ENCODE measurements around the gene TMEM121B. TPM values are rescaled to one million over a fixed set of nuclear protein-coding genes. Genes with fewer than 3 reads are reported as not detected.
"Not testable (repeated sequence)": the region's sequence is repeated elsewhere in the genome, so short reads cannot be mapped to it uniquely, and the experiment has no call there.

The TMEM121B gene
- total and polyA plus RNA-seq, 4 experiments from 2014 or later = 0.12 TPM; not detected in 3

DNA sequence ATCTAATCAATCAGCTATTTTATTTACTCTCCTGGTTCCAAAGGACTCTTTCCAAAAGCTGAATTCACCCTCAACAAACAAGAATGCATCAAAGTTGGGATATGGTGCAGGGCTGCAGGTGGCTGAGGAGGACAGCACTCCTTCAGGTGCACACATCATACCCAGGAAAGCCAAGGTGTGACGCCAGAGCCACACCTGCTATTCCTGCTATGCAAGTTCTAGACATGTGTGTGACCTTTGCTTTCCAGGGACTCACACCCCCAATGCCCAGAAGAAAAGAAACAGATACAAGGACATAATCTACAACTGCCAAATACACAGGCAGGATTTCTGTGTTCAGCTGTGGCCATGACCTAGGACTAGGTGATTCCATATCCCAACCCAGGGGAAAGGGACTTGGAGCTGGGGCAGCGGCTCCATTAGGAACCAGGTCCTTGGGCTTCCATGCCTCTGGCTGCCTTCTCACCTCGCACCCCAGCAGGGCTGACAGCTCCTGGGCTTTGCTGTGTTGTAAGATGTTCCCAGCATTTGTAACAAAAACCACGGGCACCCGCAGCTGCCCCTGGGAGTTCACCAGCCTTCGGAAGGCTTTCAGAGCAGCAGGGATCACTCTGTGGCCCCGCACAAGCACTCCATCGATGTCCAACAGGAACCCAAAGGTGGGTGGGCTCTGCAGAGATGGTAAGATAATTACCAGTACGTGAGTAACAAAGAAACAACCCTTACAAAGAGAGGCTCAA lies 28.1 kb upstream of the TMEM121B start:
- H3K4me3 Mint-ChIP-seq = no peak overlapping the region
- H3K4me1 Mint-ChIP-seq = peaks cover 8 to 21% (median 11%) of the 10 kb centered on the region in 4 donors
- intact Hi-C loops (cut with micrococcal nuclease) = no loop called here
- H3K27ac Mint-ChIP-seq = peak overlapping the region in 1 of 7 donors; percentile 36
- no peaks in the 10 kb centered on the region for H3K27me3 Mint-ChIP-seq
- no peaks in the 10 kb centered on the region for H3K9me3 Mint-ChIP-seq
- peaks cover 13% of the 10 kb centered on the region for H3K36me3 ChIP-seq (ENCODE audit: insufficient read depth, low read length)
- ChIA-PET CTCF (ENCODE audit: partially characterized antibody) (interaction anchor here (1.4 to 1.7 kb wide), 2 partner anchors 23 to 42 kb away, joined by 4 read pairs; no protein-coding TSS in a partner anchor), POLR2A (ENCODE audit: partially characterized antibody) (interaction anchor here (2.5 kb wide), 1 partner anchor 9 kb away, joined by 6 read pairs; no protein-coding TSS in a partner anchor)
- no peaks in the 10 kb centered on the region for H3K9me3 ChIP-seq (ENCODE audit: control insufficient read depth in 1 of 2, low read length in 2 of 2)
- peaks cover 5% of the 10 kb centered on the region for H3K4me1 ChIP-seq (ENCODE audit: insufficient read depth, low read length)
- H3K27me3 ChIP-seq (ENCODE audit: insufficient read depth, low read length) = no peaks in the 10 kb centered on the region
- H3K4me3 ChIP-seq (ENCODE audit: low read length in 2 of 2) = no peak overlapping the region
- H3K27ac ChIP-seq (ENCODE audit: low read depth, low read length) = no peak overlapping the region
- peaks cover 14 to 15% of the 10 kb centered on the region in 2 donors for H3K36me3 Mint-ChIP-seq
- no peak for DNase-seq

DNA sequence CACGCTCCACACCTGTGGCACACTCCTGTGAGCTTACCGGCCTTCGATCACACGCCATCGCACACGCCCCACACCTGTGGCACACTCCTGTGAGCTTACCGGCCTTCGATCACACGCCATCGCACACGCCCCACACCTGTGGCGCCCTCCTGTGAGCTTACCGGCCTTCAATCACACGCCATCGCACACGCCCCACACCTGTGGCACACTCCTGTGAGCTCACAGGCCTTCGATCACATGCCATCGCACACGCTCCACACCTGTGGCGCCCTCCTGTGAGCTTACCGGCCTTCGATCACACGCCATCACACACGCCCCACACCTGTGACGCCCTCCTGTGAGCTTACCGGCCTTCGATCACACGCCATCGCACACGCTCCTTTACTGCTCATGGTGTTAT lies 26.3 kb upstream of the TMEM121B start:
- peak overlapping the region in 1 of 8 donors; percentile 36 for H3K4me3 Mint-ChIP-seq
- DNase-seq; H3K27me3 ChIP-seq (ENCODE audit: insufficient read depth, low read length); H3K27ac ChIP-seq (ENCODE audit: low read depth, low read length); H3K27me3 Mint-ChIP-seq; intact Hi-C loops (cut with micrococcal nuclease); H3K9me3 ChIP-seq (ENCODE audit: control insufficient read depth in 1 of 2, low read length in 2 of 2); H3K9me3 Mint-ChIP-seq; H3K27ac Mint-ChIP-seq; H3K4me1 ChIP-seq (ENCODE audit: insufficient read depth, low read length); CTCF ChIA-PET (ENCODE audit: partially characterized antibody); H3K4me3 ChIP-seq (ENCODE audit: low read length in 2 of 2): not testable (repeated sequence)
- POLR2A ChIA-PET (ENCODE audit: partially characterized antibody) = interaction anchor here (1.3 kb wide), 1 partner anchor 40 kb away, joined by 3 read pairs; no protein-coding TSS in a partner anchor
- H3K36me3 ChIP-seq (ENCODE audit: insufficient read depth, low read length) = peaks cover 13% of the 10 kb centered on the region
- H3K4me1 Mint-ChIP-seq = peaks cover 7 to 10% (median 10%) of the 10 kb centered on the region in 4 donors
- H3K36me3 Mint-ChIP-seq = peaks cover 25 to 28% of the 10 kb centered on the region in 2 donors

DNA sequence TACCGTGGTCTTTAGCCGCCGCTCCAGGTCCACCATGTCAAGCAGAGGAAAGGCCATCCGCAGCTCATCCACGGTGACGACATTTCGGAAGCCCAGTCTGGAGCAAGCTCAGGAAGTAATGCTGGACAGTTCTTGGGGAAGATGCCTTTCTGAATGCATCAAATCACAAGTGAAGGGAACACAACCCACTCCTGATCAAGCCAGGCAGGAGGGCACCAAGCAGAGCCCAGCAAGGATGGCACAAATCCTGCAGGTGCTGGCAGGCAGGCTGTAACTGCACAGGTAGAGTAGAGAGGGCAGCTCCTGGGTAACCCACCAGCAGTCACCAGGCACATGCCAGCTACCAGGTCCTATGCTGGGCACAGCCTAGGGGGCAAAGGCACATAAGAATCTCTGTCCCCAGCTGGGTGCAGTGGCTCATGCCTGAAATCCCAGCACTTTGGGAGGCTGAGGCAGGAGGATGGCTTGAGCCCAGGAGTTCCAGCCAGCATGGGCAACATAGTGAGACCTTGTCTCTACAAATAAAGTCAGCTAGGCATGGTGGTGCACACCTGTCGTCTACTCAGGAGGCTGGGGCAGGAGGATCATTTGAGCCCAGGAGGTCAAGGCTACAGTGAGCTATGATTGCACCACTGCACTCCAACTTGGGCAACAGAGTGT lies 24.0 kb upstream of the TMEM121B start:
- intact Hi-C loops (cut with micrococcal nuclease) = no loop called here

DNA sequence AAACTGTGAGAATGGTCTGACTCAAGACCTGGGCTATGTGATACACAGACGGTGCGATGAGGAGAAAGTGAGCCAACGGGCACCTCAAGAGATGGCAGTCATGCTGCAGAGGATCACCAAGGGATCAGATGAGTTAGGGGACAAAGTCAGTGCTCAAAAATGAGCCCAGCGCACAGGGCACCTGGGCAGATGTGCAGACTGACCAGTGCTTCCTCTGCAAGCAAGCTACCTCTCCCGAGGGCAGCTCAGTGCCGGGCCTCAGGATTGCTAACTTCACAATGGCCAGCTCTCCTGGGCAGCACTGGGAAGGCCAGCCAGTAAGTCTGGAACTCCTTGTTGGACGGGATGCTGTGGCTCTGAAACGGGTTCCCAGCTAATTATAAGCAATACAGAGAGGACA lies 22.7 kb upstream of the TMEM121B start:
- Mint-ChIP-seq H3K4me3 (no peak overlapping the region), H3K9me3 (no peaks in the 10 kb centered on the region), H3K27me3 (no peaks in the 10 kb centered on the region), H3K36me3 (peaks cover 35 to 50% of the 10 kb centered on the region in 2 donors), H3K4me1 (peaks cover 0 to 4% (median 3%) of the 10 kb centered on the region in 4 donors), H3K27ac (peak overlapping the region in 1 of 7 donors; percentile 25)
- peaks cover 15% of the 10 kb centered on the region for H3K36me3 ChIP-seq (ENCODE audit: insufficient read depth, low read length)
- POLR2A ChIA-PET (ENCODE audit: partially characterized antibody) = no interaction called here
- intact Hi-C loops (cut with micrococcal nuclease) = no loop called here
- no peak overlapping the region for H3K27ac ChIP-seq (ENCODE audit: low read depth, low read length)
- no peaks in the 10 kb centered on the region for H3K27me3 ChIP-seq (ENCODE audit: insufficient read depth, low read length)
- no peak overlapping the region for H3K4me3 ChIP-seq (ENCODE audit: low read length in 2 of 2)
- no peaks in the 10 kb centered on the region for H3K4me1 ChIP-seq (ENCODE audit: insufficient read depth, low read length)
- no peak for DNase-seq
- no peaks in the 10 kb centered on the region for H3K9me3 ChIP-seq (ENCODE audit: control insufficient read depth in 1 of 2, low read length in 2 of 2)
- CTCF ChIA-PET (ENCODE audit: partially characterized antibody) = interaction anchor here (1.3 kb wide), 1 partner anchor 29 kb away, joined by 5 read pairs; no protein-coding TSS in a partner anchor

More for the DNA sequence above, 24.0 kb upstream of the TMEM121B start:
- H3K27ac Mint-ChIP-seq = no peak overlapping the region
- no peaks in the 10 kb centered on the region for H3K27me3 Mint-ChIP-seq
- H3K4me1 Mint-ChIP-seq = peaks cover 0 to 4% (median 3%) of the 10 kb centered on the region in 4 donors
- Histone ChIP-seq H3K27ac (ENCODE audit: low read depth, low read length) (no peak overlapping the region), H3K27me3 (ENCODE audit: insufficient read depth, low read length) (no peaks in the 10 kb centered on the region), H3K9me3 (ENCODE audit: control insufficient read depth in 1 of 2, low read length in 2 of 2) (no peaks in the 10 kb centered on the region), H3K36me3 (ENCODE audit: insufficient read depth, low read length) (peaks cover 17% of the 10 kb centered on the region), H3K4me3 (ENCODE audit: low read length in 2 of 2) (no peak overlapping the region), H3K4me1 (ENCODE audit: insufficient read depth, low read length) (no peaks in the 10 kb centered on the region)
- H3K9me3 Mint-ChIP-seq = no peaks in the 10 kb centered on the region
- H3K36me3 Mint-ChIP-seq = peaks cover 28 to 45% of the 10 kb centered on the region in 2 donors
- H3K4me3 Mint-ChIP-seq = no peak overlapping the region
- ChIA-PET POLR2A (ENCODE audit: partially characterized antibody) (interaction anchor here (0.6 kb wide), 1 partner anchor 49 kb away, joined by 3 read pairs; no protein-coding TSS in a partner anchor), CTCF (ENCODE audit: partially characterized antibody) (interaction anchor here (1.2 kb wide), 1 partner anchor 26 kb away, joined by 4 read pairs; no protein-coding TSS in a partner anchor)
- no peak for DNase-seq

DNA sequence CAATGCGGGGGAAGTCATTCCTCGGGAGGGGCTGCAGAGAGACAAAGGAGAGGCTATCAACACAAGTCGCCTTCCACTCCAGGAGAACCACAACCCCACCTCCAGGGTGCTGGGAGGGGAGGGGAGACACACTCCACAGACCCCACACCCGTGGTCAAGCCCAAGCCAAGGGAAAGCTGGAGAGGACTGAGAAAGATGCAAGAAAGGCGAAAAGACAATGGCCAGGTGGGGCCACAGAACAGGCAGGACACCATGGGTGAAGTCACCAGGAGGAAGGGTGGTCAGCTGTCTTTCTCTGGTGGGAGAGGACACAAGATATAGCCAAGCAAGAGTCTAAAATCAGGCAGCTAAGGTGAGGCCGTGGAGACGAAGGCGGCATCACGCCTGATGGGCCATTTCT lies 21.9 kb upstream of the TMEM121B start:
- CTCF ChIA-PET (ENCODE audit: partially characterized antibody) = interaction anchor here (1.3 kb wide), 1 partner anchor 29 kb away, joined by 5 read pairs; no protein-coding TSS in a partner anchor
- no peak overlapping the region for H3K4me3 Mint-ChIP-seq
- H3K27ac Mint-ChIP-seq = peak overlapping the region in 1 of 7 donors; percentile 61
- no peaks in the 10 kb centered on the region for H3K9me3 ChIP-seq (ENCODE audit: control insufficient read depth in 1 of 2, low read length in 2 of 2)
- POLR2A ChIA-PET (ENCODE audit: partially characterized antibody) = no interaction called here
- peaks cover 39 to 56% of the 10 kb centered on the region in 2 donors for H3K36me3 Mint-ChIP-seq
- no peak overlapping the region for H3K27ac ChIP-seq (ENCODE audit: low read depth, low read length)
- H3K27me3 Mint-ChIP-seq = no peaks in the 10 kb centered on the region
- H3K4me1 Mint-ChIP-seq = peaks cover 0 to 4% (median 3%) of the 10 kb centered on the region in 4 donors
- H3K4me3 ChIP-seq (ENCODE audit: low read length in 2 of 2) = no peak overlapping the region
- no peaks in the 10 kb centered on the region for H3K4me1 ChIP-seq (ENCODE audit: insufficient read depth, low read length)
- intact Hi-C loops (cut with micrococcal nuclease) = no loop called here
- no peaks in the 10 kb centered on the region for H3K9me3 Mint-ChIP-seq
- H3K27me3 ChIP-seq (ENCODE audit: insufficient read depth, low read length) = no peaks in the 10 kb centered on the region
- no peak for DNase-seq
- H3K36me3 ChIP-seq (ENCODE audit: insufficient read depth, low read length) = peaks cover 10% of the 10 kb centered on the region

DNA sequence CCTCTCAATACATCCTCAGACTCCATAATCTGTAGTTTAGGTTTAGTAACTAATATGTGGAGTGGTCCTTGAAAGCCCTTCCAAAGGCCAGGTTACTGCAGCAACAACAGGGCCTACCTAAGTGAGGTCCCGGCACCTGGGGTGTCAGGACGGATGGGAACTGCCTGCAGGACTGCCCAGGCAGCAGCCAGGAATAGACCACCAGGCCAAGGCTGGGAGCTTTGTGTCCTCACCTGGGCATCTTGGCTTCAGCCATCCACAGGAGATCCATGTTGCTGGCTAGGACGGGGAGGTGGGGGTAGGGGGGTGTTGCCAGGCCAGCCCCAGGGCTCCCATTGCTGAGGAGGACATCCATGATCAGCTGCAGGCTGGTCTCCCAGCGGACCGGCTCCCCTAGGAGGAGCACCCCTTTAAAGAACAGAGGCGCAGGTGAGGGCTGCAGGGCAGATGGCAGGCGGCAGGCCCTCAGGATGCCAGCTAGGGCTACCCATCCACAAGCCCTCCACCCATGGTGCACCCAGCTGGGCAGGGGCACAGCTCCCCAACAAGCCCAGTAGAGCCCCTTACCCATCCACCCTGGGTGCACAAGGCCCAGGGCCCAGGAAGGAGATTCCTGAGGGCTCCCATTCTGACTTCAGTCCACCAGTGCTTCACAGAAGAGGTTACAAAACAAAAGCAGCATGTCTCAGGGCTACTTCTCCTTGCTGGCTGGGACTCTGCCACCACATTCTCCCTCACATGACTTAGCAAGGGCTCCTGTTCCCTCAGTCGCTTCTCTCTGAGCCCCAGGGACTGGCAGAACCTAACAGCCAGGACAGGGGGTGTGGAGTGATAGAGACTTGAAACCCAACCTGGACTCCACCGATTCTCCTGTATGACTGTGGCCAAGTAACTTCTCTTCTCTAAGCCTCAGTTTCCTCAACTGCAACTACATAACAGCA lies 19.9 kb upstream of the TMEM121B start:
- CTCF ChIA-PET (ENCODE audit: partially characterized antibody) = interaction anchor here (1.5 kb wide), 1 partner anchor 30 kb away, joined by 4 read pairs; no protein-coding TSS in a partner anchor
- Histone ChIP-seq H3K9me3 (ENCODE audit: control insufficient read depth in 1 of 2, low read length in 2 of 2) (no peaks in the 10 kb centered on the region), H3K4me1 (ENCODE audit: insufficient read depth, low read length) (no peaks in the 10 kb centered on the region), H3K4me3 (ENCODE audit: low read length in 2 of 2) (no peak overlapping the region), H3K27me3 (ENCODE audit: insufficient read depth, low read length) (no peaks in the 10 kb centered on the region), H3K27ac (ENCODE audit: low read depth, low read length) (no peak overlapping the region), H3K36me3 (ENCODE audit: insufficient read depth, low read length) (peaks cover 10% of the 10 kb centered on the region)
- no peaks in the 10 kb centered on the region for H3K9me3 Mint-ChIP-seq
- intact Hi-C loops (cut with micrococcal nuclease) = no loop called here
- H3K36me3 Mint-ChIP-seq = peaks cover 39 to 59% of the 10 kb centered on the region in 2 donors
- POLR2A ChIA-PET (ENCODE audit: partially characterized antibody) = no interaction called here
- H3K4me3 Mint-ChIP-seq = no peak overlapping the region
- H3K27me3 Mint-ChIP-seq = no peaks in the 10 kb centered on the region
- H3K27ac Mint-ChIP-seq = peak overlapping the region in 3 of 7 donors; percentile 29 to 76 (median 46)
- peaks cover 0 to 4% (median 0%) of the 10 kb centered on the region in 4 donors for H3K4me1 Mint-ChIP-seq
- no peak for DNase-seq
